ENCODE data around the gene CSH2. TPM values are rescaled to one million over a fixed set of nuclear protein-coding genes. Genes with fewer than 3 reads are reported as not detected.
"Not testable (repeated sequence)": the region's sequence is repeated elsewhere in the genome, so short reads cannot be mapped to it uniquely, and the experiment has no call there.

The CSH2 gene
- total RNA-seq, 5 donors from 2014 or later (not counting 1 experiment from before 2014, with no cell fraction given): not detected

GRCh38 chr17:63843910-63844677, 29.4 kb downstream of the CSH2 start:
- peak overlapping the region in 1 of 2 donors; percentile 93 for H3K4me3 ChIP-seq (ENCODE audit: control insufficient read depth in 1 of 2, extremely low read depth in 1 of 2, low read length in 1 of 2)
- H3K27ac Mint-ChIP-seq: peak overlapping the region; percentile 91 to 92
- peak overlapping the region; percentile 94 for H3K27ac ChIP-seq (ENCODE audit: low read length)
- H3K27me3 ChIP-seq (replicated peaks in 1 of 2; ENCODE audit: control insufficient read depth in 2 of 2, extremely low read depth in 1 of 2, insufficient read depth in 2 of 2, low read length in 1 of 2): no peaks in the 10 kb centered on the region
- H3K4me3 Mint-ChIP-seq: peak overlapping the region; percentile 82 to 92 (median 84)
- peaks cover 24 to 57% of the 10 kb centered on the region in 2 experiments for H3K4me1 ChIP-seq (ENCODE audit: control insufficient read depth in 1 of 2, extremely low read depth in 1 of 2, insufficient read depth in 2 of 2, low read length in 2 of 2)
- no peaks in the 10 kb centered on the region for H3K27me3 Mint-ChIP-seq
- H3K9me3 ChIP-seq: no peaks in the 10 kb centered on the region
- ChIA-PET POLR2A (interaction anchor here (0.5 to 0.9 kb wide), 9 partner anchors 9 to 814 kb away, joined by 3 to 11 read pairs (median 5); partner anchors contain the start of gene DDX5 (in 1 of the 2)), CTCF (interaction anchor here (0.5 to 1.5 kb wide), 5 partner anchors 61 to 479 kb away, joined by 3 to 9 read pairs (median 5); partner anchors contain the start of gene CCDC47 (in 1 of the 2))
- no peak for ATAC-seq (replicated peaks in 1 of 4)
- DNase-seq: peak in 1 of 35 experiments; percentile 6
- no peaks in the 10 kb centered on the region for H3K36me3 Mint-ChIP-seq
- no peaks in the 10 kb centered on the region for H3K9me3 Mint-ChIP-seq
- H3K36me3 ChIP-seq (ENCODE audit: control insufficient read depth in 2 of 2, extremely low read depth in 1 of 2, insufficient read depth in 1 of 2, low read length in 1 of 2): no peaks in the 10 kb centered on the region
- H3K4me1 Mint-ChIP-seq: peaks cover 40 to 50% (median 47%) of the 10 kb centered on the region in 3 donors
- WGBS (ENCODE audit: insufficient coverage): 95% methylated on average over 6 of the region's 9 CpGs

- peak overlapping the region; percentile 91 to 92 for H3K27ac Mint-ChIP-seq
- not testable (repeated sequence) for H3K36me3 Mint-ChIP-seq; H3K9me3 ChIP-seq; H3K27me3 ChIP-seq (replicated peaks in 1 of 2; ENCODE audit: control insufficient read depth in 2 of 2, extremely low read depth in 1 of 2, insufficient read depth in 2 of 2, low read length in 1 of 2); H3K27me3 Mint-ChIP-seq; H3K9me3 Mint-ChIP-seq; H3K36me3 ChIP-seq (ENCODE audit: control insufficient read depth in 2 of 2, extremely low read depth in 1 of 2, insufficient read depth in 1 of 2, low read length in 1 of 2)
- Histone ChIP-seq H3K4me1 (ENCODE audit: control insufficient read depth in 1 of 2, extremely low read depth in 1 of 2, insufficient read depth in 2 of 2, low read length in 2 of 2) (peaks cover 30 to 57% of the 10 kb centered on the region in 2 experiments), H3K27ac (ENCODE audit: low read length) (peak overlapping the region; percentile 94), H3K4me3 (ENCODE audit: control insufficient read depth in 1 of 2, extremely low read depth in 1 of 2, low read length in 1 of 2) (peak overlapping the region; percentile 93 to 94)
- ATAC-seq (replicated peaks in 1 of 4): peak in 1 of 4 experiments; percentile 20
- peaks cover 41 to 49% (median 48%) of the 10 kb centered on the region in 3 donors for H3K4me1 Mint-ChIP-seq
- peak overlapping the region; percentile 82 to 92 (median 84) for H3K4me3 Mint-ChIP-seq
- 1% methylated on average over 14 of the region's 19 CpGs for WGBS (ENCODE audit: insufficient coverage)
- POLR2A ChIA-PET: interaction anchor here (0.5 to 0.9 kb wide), 11 partner anchors 9 to 814 kb away, joined by 3 to 11 read pairs (median 6); partner anchors contain the start of genes DDX5 (in 1 of the 2) and ICAM2 (in 1 of the 2)
- peak in 12 of 35 experiments; percentile 15 to 63 (median 27) for DNase-seq
- CTCF ChIA-PET: interaction anchor here (0.5 to 1.5 kb wide), 8 partner anchors 15 to 478 kb away, joined by 3 to 9 read pairs (median 4); partner anchors contain the start of genes CCDC47 (in 1 of the 2) and PSMC5 (in 1 of the 2)
Observed at GRCh38 chr17:63843387-63843888, 30.0 kb downstream of the CSH2 start.

- H3K27me3 Mint-ChIP-seq: no peaks in the 10 kb centered on the region
- under 1% methylated on average over 90 of the region's 92 CpGs for WGBS (ENCODE audit: insufficient coverage)
- H3K4me3 ChIP-seq (ENCODE audit: control insufficient read depth in 1 of 2, extremely low read depth in 1 of 2, low read length in 1 of 2): peak within 1 kb of the TSS; percentile 93 to 94
Observed at GRCh38 chr17:63842540-63843386, 30.7 kb downstream of the CSH2 start, which contains the start of gene SMARCD2. SMARCD2 (minus strand) TSS chr17:63842685; CDS start chr17:63842674, 11 bp downstream.

GRCh38 chr17:63842173-63842539, 31.3 kb downstream of the CSH2 start:
- H3K27ac ChIP-seq (ENCODE audit: low read length): peak overlapping the region; percentile 55
- H3K4me3 Mint-ChIP-seq: peak overlapping the region; percentile 92 to 94 (median 94)
- H3K36me3 Mint-ChIP-seq: peaks cover under 1% of the 10 kb centered on the region
- DNase-seq: peak in 8 of 35 experiments; percentile 18 to 46 (median 24)
- WGBS (ENCODE audit: insufficient coverage): 0% methylated on average over 36 of the region's 36 CpGs
- peak; percentile 28 to 43 (median 38) for ATAC-seq (replicated peaks in 1 of 4)
- H3K27me3 ChIP-seq (replicated peaks in 1 of 2; ENCODE audit: control insufficient read depth in 2 of 2, extremely low read depth in 1 of 2, insufficient read depth in 2 of 2, low read length in 1 of 2): no peaks in the 10 kb centered on the region
- peaks cover 39 to 49% (median 39%) of the 10 kb centered on the region in 3 donors for H3K4me1 Mint-ChIP-seq
- H3K9me3 Mint-ChIP-seq: no peaks in the 10 kb centered on the region
- peaks cover 0 to 11% of the 10 kb centered on the region in 2 donors for H3K36me3 ChIP-seq (ENCODE audit: control insufficient read depth in 2 of 2, extremely low read depth in 1 of 2, insufficient read depth in 1 of 2, low read length in 1 of 2)
- CTCF ChIA-PET: interaction anchor here in 1 of 2 donors (0.7 kb wide), 1 partner anchor 14 kb away, joined by 3 read pairs; no protein-coding TSS in a partner anchor
- H3K4me3 ChIP-seq (ENCODE audit: control insufficient read depth in 1 of 2, extremely low read depth in 1 of 2, low read length in 1 of 2): peak overlapping the region; percentile 93 to 94
- H3K9me3 ChIP-seq: no peaks in the 10 kb centered on the region
- no peaks in the 10 kb centered on the region for H3K27me3 Mint-ChIP-seq
- POLR2A ChIA-PET: no interaction called here
- H3K27ac Mint-ChIP-seq: peak overlapping the region; percentile 92
- H3K4me1 ChIP-seq (ENCODE audit: control insufficient read depth in 1 of 2, extremely low read depth in 1 of 2, insufficient read depth in 2 of 2, low read length in 2 of 2): peaks cover 30 to 61% of the 10 kb centered on the region in 2 experiments

More at GRCh38 chr17:63842540-63843386, 30.7 kb downstream of the CSH2 start, which contains the start of gene SMARCD2:
- ATAC-seq (replicated peaks in 1 of 4) (peak; percentile 88 to 93 (median 91)), DNase-seq (peak; percentile 97 to 100 (median 99))
- POLR2A ChIA-PET: interaction anchor here in 1 of 2 donors (0.5 to 0.9 kb wide), 4 partner anchors 23 to 664 kb away, joined by 4 to 10 read pairs (median 6); partner anchors contain the start of genes DDX5 and ICAM2
- H3K36me3 Mint-ChIP-seq: no peaks in the 10 kb centered on the region
- Histone ChIP-seq H3K27ac (ENCODE audit: low read length) (peak within 1 kb of the TSS; percentile 94), H3K9me3 (no peaks in the 10 kb centered on the region), H3K36me3 (ENCODE audit: control insufficient read depth in 2 of 2, extremely low read depth in 1 of 2, insufficient read depth in 1 of 2, low read length in 1 of 2) (peaks cover 0 to 6% of the 10 kb centered on the region in 2 donors), H3K27me3 (replicated peaks in 1 of 2; ENCODE audit: control insufficient read depth in 2 of 2, extremely low read depth in 1 of 2, insufficient read depth in 2 of 2, low read length in 1 of 2) (no peaks in the 10 kb centered on the region), H3K4me1 (ENCODE audit: control insufficient read depth in 1 of 2, extremely low read depth in 1 of 2, insufficient read depth in 2 of 2, low read length in 2 of 2) (peaks cover 30 to 58% of the 10 kb centered on the region in 2 experiments)
- H3K4me3 Mint-ChIP-seq: peak within 1 kb of the TSS; percentile 92 to 94 (median 94)
- CTCF ChIA-PET: interaction anchor here in 1 of 2 donors (0.5 to 1.5 kb wide), 6 partner anchors 10 to 186 kb away, joined by 3 to 9 read pairs (median 3); partner anchors contain the start of genes CCDC47 and PSMC5
- H3K9me3 Mint-ChIP-seq: no peaks in the 10 kb centered on the region
- H3K27ac Mint-ChIP-seq: peak within 1 kb of the TSS; percentile 92
- peaks cover 40 to 49% (median 41%) of the 10 kb centered on the region in 3 donors for H3K4me1 Mint-ChIP-seq

GRCh38 chr17:63841350-63842172, 31.9 kb downstream of the CSH2 start:
- POLR2A ChIA-PET: interaction anchor here in 1 of 2 donors (0.6 kb wide), 1 partner anchor 23 kb away, joined by 3 read pairs; no protein-coding TSS in a partner anchor
- peak in 1 of 35 experiments; percentile 29 for DNase-seq
- Mint-ChIP-seq H3K4me3 (peak overlapping the region; percentile 92 to 94 (median 94)), H3K27ac (peak overlapping the region; percentile 92), H3K4me1 (peaks cover 39 to 53% (median 45%) of the 10 kb centered on the region in 3 donors), H3K36me3 (peaks cover 7% of the 10 kb centered on the region), H3K9me3 (no peaks in the 10 kb centered on the region), H3K27me3 (no peaks in the 10 kb centered on the region)
- H3K27ac ChIP-seq (ENCODE audit: low read length): peak overlapping the region; percentile 55
- CTCF ChIA-PET: interaction anchor here in 1 of 2 donors (0.7 kb wide), 2 partner anchors 13 to 243 kb away, joined by 3 to 4 read pairs; no protein-coding TSS in a partner anchor
- H3K9me3 ChIP-seq: no peaks in the 10 kb centered on the region
- peaks cover 30 to 62% of the 10 kb centered on the region in 2 experiments for H3K4me1 ChIP-seq (ENCODE audit: control insufficient read depth in 1 of 2, extremely low read depth in 1 of 2, insufficient read depth in 2 of 2, low read length in 2 of 2)
- no peak for ATAC-seq (replicated peaks in 1 of 4)
- H3K36me3 ChIP-seq (ENCODE audit: control insufficient read depth in 2 of 2, extremely low read depth in 1 of 2, insufficient read depth in 1 of 2, low read length in 1 of 2): peaks cover 0 to 17% of the 10 kb centered on the region in 2 donors
- 4% methylated on average over 26 of the region's 26 CpGs for WGBS (ENCODE audit: insufficient coverage)
- no peaks in the 10 kb centered on the region for H3K27me3 ChIP-seq (replicated peaks in 1 of 2; ENCODE audit: control insufficient read depth in 2 of 2, extremely low read depth in 1 of 2, insufficient read depth in 2 of 2, low read length in 1 of 2)
- H3K4me3 ChIP-seq (ENCODE audit: control insufficient read depth in 1 of 2, extremely low read depth in 1 of 2, low read length in 1 of 2): peak overlapping the region; percentile 93 to 94

Data from T-cell (primary cell).